Measurements from ENCODE around the gene CENPA. TPM values are rescaled to one million over a fixed set of nuclear protein-coding genes. Genes with fewer than 3 reads are reported as not detected.
A peak's percentile ranks its signal among the peaks of the same experiment; 100 is the strongest.
"Not testable (repeated sequence)": the region's sequence is repeated elsewhere in the genome, so short reads cannot be mapped to it uniquely, and the experiment has no call there.

The CENPA gene
- 58.7 TPM for polyA plus RNA-seq (2012; ENCODE audit: insufficient read depth, insufficient read length)

DNA sequence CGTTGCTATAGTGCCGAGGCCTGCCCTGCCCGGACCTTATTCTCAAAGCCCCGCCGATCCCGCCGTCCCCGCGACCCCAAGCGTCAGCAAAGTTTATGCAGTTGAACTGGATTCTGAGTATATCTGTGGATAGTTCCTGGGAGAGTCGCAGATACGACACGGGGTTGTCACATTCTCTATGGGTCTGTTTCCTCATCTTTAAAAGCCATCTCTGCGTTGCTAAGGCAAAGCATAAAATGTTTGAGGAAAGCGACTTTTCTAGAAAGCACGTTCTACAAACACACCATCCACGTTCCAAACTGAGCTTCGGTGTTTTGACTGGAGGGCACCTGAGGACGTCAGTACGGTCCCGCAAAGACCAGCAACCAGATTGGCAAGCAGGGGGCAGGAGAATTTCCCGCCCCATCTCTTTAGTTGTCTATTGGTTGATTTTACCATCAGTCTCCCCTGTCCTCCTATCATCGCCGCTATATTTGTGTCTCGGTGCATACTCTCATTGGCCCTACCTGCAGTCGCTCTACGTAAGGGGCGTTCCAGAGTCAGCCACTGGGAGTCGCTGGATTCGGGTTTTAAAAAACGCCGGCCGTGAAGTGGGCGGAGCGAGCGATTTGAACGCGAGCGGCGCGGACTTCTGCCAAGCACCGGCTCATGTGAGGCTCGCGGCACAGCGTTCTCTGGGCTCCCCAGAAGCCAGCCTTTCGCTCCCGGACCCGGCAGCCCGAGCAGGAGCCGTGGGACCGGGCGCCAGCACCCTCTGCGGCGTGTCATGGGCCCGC, at the start of gene CENPA:
TSS of gene CENPA (plus strand) at position 626 of the 776 bp plus-strand sequence. CDS start at position 767, 141 bp downstream.
- DNase-seq (ENCODE audit: low read depth, low spot score) = peak; percentile 99
- H3K4me3 ChIP-seq (ENCODE audit: low read length) = peak within 1 kb of the TSS; percentile 89

DNA sequence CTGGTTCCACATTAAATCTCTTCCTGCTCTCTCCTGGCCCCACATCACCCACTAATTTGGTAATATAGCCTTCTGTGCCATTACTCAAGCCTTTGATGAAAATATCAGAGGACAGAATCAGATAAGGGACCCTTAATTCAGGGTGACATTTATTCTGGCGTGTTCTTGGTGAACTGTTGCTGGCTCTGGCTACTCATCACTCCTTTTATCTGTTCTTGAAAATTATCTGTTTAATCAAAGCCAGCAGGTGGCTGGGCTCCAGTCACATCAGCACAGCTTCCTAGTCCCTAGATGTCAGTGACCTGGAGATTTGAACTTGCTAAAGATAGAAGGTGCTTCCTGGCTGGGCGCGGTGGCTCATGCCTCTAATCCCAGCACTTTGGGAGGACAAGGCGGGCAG, 48.6 kb upstream of the CENPA start:
- no peak overlapping the region for H3K4me3 ChIP-seq (ENCODE audit: low read length)
- no peak for DNase-seq (ENCODE audit: low read depth, low spot score)

DNA sequence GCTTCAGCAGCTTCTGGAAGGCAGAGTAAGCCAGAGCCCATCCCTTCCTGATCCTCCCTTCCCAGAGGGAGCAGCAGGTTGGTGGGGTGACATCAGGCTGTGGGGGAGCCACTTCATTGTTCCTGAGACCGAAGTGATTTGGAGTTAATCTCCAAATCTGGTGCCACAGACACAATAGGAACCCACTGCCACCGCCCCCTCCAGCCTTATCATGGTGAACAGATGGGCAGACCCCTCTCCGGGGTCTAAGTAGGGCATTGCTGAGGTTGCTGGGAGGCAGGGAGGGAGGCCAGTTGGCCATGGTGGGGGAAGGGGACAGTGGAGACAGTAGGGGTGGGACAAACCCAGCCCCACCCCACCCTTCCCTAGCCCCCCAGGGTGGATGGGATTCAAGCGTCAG, 47.4 kb upstream of the CENPA start:
- no peak for DNase-seq (ENCODE audit: low read depth, low spot score)

DNA sequence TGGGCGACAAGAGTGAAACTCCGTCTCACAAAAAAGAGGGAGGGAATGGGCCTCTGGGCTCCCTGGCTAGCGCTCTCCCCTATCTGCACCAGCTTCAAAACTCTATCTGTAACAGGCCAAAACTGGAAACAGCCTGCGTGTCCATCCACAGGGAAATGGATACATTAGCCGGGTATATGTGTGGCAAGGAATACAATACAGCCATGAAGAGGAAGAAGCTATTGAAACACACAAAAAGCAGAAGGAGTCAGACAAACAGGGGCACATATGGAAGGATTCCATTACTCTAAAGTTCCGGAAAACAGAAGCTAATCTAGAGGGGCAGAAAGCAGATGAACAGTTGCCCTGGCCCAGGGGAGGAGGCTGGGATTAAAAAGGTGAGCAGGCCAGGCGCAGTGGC, 46.3 kb upstream of the CENPA start:
- no peak for DNase-seq (ENCODE audit: low read depth, low spot score)
- no peak overlapping the region for H3K4me3 ChIP-seq (ENCODE audit: low read length)

More for the DNA sequence above, 47.4 kb upstream of the CENPA start:
- no peak overlapping the region for H3K4me3 ChIP-seq (ENCODE audit: low read length)

DNA sequence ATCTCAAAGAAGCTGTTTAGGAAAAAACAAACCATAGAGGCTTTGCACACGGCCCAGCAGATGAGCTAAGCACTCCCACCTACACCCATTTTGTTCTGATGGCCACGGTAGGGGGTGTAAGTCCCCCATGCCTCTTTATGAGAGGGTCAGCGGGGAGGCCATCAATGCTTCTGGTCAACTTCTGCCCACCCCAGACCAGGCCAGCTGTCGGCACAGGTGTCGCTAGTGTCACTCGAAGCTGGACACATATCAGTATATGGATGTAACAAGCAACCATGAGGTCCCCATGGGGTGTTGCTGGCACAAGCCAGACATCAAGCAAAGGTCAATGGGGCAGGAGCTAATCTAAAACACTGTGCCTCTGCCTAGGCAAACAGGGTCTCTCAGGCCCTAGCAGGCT, 45.5 kb upstream of the CENPA start:
- no peak overlapping the region for H3K4me3 ChIP-seq (ENCODE audit: low read length)
- DNase-seq (ENCODE audit: low read depth, low spot score) = no peak

DNA sequence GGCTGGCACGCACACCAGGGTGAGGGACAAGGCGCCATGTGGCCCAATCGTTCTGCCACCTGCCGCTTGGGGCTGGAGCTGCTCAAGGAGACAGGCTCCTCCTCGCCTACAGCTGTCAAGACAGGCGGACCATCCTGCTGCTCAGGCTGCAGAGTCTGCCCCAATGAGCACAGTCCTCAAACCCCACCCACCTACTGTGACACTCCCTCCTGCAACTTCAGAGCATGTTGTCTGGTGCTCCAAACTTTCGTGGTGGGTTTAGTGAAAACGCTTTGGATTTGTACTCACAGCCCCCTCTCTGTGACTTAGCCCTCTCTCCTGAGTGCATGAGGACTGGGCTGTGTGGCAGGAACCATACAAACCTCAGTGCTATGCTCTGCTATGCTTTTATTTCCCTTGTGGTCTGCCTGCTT, 45.0 kb upstream of the CENPA start:
- peak; percentile 78 for DNase-seq (ENCODE audit: low read depth, low spot score)
- H3K4me3 ChIP-seq (ENCODE audit: low read length) = no peak overlapping the region

DNA sequence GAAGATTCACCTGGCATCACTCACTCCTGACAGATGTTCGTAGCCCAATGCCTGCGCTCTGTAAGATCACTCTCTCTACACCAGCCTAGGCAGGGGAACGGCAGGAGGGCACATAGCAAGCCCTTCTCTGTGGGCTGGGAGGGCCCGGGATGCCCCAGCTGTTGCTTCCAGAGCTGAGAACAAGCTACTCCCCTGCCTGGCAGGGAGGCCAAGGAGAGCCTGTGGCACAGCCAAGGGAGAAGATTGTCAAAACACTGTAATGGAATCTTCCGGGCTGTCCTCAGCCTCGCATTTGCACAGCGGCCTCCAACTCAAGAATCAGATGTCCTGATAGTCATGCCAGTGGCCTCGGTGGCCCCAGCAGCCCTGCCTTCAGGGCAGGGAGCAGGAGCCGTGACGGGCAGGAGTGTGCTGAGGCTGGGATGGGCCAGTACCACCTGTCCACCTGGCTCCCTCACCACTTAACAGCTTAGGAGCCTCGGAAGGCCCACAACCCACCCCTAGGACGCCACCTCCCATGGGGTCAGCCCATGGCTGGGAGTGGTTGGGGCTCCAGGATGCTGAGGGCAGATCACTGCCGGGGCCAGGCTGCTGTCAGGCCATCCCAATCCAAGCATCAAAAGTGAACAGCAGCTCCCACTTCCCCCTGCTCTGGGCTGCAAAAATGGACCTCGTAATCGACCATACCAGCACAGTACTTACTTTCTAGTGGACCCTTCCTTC, 43.6 kb upstream of the CENPA start:
- H3K4me3 ChIP-seq (ENCODE audit: low read length) = no peak overlapping the region
- DNase-seq (ENCODE audit: low read depth, low spot score) = no peak

DNA sequence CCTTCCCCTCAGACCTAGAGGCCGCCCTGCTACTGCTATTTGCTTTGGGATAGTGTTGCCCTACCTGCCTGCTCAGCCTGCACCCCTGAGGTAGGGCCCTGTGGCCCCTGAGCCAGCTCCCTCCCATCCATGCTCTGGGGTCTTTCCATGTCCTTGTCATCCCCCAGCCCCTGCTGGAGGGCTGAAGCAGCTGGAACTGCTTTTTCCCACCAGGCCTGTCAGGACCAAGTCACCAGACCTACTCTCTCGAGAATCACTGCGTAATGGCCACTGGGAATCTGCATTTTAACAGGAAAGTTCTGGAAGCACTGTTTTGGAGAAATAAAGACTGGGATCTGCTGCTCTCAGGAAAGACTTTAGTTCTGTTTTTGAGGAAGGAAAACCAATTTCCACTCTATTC, 42.0 kb upstream of the CENPA start:
- H3K4me3 ChIP-seq (ENCODE audit: low read length) = no peak overlapping the region

DNA sequence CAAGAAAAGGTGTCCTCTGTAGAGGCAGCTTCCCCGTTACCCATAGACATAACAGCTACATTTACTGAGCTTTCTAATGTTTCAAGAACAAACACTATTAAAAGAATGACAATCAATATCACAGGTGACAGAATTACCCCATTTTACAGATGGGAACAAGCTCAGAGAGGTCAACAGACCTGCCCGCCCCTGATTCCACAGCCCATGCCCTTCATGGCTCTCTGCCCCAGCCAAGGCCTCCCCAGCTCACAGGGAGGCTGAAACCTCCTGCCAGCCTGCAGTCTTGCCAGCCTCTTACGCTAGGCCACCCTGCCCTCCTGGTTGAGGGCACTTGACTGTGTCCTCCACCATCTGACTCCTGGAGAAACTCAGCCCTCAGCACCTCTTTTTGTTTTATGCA, 40.9 kb upstream of the CENPA start:
- no peak overlapping the region for H3K4me3 ChIP-seq (ENCODE audit: low read length)
- DNase-seq (ENCODE audit: low read depth, low spot score) = no peak

More for the DNA sequence above, 42.0 kb upstream of the CENPA start:
- DNase-seq (ENCODE audit: low read depth, low spot score) = no peak

DNA sequence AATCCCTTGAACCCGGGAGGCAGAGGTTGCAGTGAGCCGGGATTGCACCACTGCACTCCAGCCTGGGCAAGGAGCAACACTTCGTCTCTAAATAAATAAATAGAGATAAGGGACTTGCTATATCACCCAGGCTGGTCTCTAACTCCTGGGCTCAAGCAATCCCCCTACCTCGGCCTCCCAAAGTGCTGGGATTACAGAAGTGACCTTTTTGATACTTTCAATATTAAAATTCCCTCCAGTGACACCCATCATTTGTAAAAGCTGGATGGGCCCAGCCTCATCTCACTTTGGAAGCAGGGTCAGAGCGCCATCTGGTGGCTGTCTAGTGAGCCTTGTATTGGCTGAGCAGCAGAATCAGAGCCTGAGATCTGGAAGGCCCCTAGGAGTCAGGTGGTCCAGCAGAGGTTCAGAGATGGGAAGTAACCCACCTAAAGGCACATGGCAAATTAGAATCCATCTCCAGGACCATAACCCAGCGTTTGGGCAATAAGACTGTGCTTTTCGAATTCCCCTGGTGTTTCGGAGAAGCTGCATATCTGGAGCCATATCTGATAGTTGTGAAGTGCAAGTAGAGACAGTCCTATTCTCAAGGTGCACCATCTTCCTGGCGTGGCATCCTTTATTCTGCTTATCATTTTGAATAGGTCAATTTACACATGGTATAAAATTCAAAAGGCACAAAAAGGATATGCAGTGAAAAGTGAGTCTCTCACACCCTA, 40.1 kb upstream of the CENPA start:
- H3K4me3 ChIP-seq (ENCODE audit: low read length) = no peak overlapping the region
- DNase-seq (ENCODE audit: low read depth, low spot score) = peak; percentile 72

DNA sequence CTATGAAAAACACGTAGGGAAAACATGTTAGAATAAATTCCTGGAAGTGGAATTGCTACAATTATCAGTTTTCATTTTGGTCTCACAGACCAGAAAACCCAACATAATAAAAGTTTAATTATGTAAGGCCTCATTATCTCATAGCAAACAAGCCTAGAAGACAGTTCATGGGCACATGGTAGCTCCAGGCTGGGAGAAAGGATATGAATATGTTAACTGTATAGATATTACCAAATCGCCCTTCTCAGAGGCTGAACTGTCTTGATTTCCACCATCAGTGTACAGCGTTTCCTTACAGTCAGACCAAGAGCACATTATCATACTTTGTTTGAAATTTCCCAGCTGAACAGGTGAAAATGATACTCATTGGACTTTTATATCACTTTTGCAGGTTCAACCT, 38.9 kb upstream of the CENPA start:
- DNase-seq (ENCODE audit: low read depth, low spot score) = no peak
- H3K4me3 ChIP-seq (ENCODE audit: low read length) = no peak overlapping the region

DNA sequence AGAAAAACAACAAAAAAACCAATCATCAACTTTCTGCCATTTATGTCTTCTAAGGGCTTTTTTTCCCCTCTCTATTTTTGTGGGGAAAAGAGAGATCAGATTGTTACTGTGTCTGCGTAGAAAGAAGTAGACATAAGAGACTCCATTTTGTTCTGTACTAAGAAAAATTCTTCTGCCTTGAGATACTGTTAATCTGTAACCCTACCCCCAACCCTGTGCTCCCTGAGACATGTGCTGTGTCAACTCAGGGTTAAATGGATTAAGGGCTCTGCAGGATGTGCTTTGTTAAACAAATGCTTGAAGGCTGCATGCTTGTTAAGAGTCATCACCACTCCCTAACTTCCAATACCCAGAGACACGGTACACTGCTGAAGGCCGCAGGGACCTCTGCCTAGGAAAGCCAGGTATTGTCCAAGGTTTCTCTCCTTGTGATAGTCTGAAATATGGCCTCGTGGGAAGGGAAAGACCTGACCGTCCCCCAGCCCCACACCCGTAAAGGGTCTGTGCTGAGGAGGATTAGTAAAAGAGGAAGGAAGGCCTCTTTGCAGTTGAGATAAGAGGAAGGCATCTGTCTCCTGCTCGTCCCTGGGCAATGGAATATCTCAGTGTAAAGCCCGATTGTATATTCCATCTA, 36.0 kb upstream of the CENPA start:
- H3K4me3 ChIP-seq (ENCODE audit: low read length); DNase-seq (ENCODE audit: low read depth, low spot score): not testable (repeated sequence)

DNA sequence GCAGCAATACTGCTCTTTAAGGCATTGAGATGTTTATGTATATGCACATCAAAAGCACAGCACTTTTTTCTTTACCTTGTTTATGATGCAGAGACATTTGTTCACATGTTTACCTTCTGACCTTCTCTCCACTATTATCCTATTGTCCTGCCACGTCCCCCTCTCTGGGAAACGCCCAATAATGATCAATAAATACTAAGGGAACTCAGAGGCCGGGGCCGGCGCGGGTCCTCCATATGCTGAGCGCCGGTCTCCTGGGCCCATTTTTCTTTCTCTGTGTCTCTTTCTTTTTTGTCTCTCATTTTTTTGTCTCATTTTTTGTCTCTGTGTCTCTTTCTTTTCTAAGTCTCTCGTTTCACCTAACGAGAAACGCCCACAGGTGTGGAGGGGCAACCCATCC, 35.4 kb upstream of the CENPA start:
- DNase-seq (ENCODE audit: low read depth, low spot score); H3K4me3 ChIP-seq (ENCODE audit: low read length): not testable (repeated sequence)

DNA sequence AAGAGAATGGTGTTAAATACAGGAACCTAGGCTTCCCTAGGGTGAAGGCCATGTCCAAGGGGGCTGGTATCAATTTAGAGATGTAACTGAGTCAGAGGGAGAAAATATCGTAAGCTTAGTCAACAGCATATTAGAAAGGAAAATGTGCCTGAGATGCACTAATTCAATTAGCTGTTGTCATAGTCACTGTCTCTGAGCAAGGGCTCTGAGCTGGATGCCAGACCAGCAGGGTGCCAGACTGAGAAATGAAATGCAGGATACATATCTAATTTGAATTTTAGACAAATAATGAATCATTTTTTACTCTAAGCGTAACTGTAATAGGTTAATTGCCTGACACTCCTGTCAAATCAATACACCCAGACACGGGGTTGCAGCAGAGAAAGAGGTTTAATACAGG, 33.2 kb upstream of the CENPA start:
- no peak overlapping the region for H3K4me3 ChIP-seq (ENCODE audit: low read length)
- no peak for DNase-seq (ENCODE audit: low read depth, low spot score)

DNA sequence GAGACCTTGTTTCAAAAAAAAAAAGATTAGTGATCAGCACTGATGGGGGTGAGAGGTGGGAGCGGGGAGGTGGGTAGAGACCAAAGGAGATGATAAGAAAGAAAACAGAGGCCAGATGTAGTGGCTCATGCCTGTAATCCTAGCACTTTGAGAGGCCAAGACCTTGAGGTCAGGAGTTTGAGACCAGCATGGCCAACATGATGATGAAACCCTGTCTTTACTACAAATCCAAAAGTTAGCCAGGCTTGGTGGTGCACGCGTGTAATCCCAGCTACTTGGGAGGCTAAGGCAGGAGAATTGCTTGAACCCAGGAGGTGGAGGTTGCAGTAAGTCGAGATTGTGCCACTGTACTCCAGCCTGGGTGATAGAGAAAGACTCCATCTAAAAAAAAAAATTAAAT, 31.3 kb upstream of the CENPA start:
- no peak for DNase-seq (ENCODE audit: low read depth, low spot score)
- no peak overlapping the region for H3K4me3 ChIP-seq (ENCODE audit: low read length)

DNA sequence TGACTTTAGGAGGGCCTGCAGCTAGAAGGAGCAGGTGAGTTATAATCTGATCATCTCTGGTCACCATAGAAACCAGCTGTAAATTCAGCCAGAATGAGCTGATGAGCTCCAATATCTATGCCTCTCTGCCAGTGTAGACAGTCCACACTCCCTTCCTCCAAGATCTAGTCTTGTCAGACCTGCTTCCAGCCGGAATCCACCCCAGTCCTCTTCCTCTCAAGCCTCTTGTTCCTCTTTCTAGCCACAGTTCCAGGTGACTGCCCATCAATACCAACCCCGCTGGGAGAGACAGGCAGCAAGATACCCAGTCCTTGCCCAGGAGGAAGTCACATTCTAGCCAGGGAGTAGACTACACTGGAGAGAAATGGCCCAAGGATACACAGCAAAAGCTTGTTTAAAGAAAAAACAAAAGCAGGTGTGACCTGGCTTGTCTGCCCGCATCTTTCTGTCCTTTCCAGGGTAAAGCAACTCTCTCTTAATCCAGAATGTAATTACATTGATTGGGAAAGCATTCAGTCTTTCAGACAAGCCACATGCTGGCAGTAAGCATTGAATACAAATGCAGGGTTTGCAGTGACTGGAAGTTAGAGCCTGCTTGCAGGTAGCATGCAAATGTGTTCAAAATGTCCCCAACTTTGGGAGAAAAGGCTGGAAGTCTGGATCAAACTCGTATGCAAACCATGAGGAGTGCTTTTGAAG, 30.7 kb upstream of the CENPA start:
- no peak for DNase-seq (ENCODE audit: low read depth, low spot score)
- no peak overlapping the region for H3K4me3 ChIP-seq (ENCODE audit: low read length)

DNA sequence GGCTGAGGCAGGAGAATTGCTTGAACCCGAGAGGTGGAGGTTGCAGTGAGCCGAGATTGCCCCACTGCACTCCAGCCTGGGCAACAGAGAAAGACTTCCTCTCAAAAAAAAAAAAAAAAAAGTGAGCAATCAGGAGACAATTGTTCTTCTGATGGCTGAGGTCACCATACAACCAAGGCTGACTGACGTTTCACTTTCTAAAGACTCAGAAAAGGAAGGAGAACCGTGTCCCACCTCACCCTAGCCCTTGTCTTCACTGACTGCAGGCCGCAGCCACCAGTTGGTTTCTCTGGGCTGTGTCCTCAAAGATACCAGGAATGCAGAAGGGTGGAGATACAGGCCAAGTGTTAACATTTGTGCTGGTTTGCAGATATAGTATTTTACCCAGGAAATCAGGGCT, 29.5 kb upstream of the CENPA start:
- DNase-seq (ENCODE audit: low read depth, low spot score) = no peak
- no peak overlapping the region for H3K4me3 ChIP-seq (ENCODE audit: low read length)

DNA sequence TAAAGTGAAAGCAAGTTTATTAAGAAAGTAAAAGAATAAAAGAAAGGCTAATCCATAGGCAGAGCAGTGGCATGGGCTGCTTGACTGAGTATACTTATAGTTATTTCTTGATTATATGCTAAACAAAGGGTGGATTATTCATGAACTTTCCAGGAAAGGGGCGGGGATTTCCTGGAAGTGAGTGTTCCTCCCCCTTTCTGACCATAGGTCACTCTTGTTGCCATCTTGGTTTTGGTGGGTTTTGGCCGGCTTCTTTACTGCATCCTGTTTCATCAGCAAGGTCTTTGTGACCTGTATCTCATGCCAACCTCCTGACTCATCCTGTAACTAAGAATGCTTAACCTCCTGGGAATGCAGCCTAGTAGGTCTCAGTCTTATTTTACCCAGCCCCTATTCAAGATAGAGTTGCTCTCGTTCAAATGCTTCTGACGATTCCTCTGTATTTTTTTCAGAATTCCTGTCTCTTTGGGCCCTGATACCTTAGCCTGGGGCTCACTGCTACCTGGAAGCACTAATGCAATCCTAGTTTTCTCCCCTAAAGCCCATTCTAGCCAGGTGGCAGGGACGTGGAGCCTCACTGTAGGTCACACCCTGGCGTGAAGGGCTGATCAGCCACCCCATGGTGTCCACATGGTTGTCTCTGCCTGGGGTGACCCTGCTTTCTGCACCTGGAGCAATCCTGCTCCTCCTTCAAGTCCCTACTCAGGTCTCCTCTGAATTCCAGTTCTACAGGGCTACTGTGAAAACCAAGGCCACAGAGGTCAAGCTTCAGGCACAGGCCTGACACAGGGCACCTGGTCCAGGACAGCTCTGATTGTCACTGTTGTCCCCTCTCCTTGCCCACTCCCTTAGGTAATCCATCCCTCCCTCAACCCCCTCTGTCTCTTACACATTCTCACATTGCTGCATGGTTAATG, 27.7 kb upstream of the CENPA start:
- no peak overlapping the region for H3K4me3 ChIP-seq (ENCODE audit: low read length)

More for the DNA sequence above, 27.7 kb upstream of the CENPA start:
- no peak for DNase-seq (ENCODE audit: low read depth, low spot score)

Measured in Jurkat, Clone E6-1 (cell line).